22Rv1 (cell line): ENCODE measurements around the gene BICRAL.

Experiments
- ZFX ChIP-seq: fragments of 450-650 bp; IDR thresholded peaks from 2 replicates; pipeline ENCODE4 v1.6.1; 2017; ENCODE audit warnings: antibody characterized with exemption, borderline replicate concordance
- TF ChIP-seq, protein P1 (sequence below): fragments of 450-650 bp; IDR thresholded peaks from 2 replicates; pipeline ENCODE4 v1.5.1; 2017; ENCODE audit warnings: mild to moderate bottlenecking

DNA sequence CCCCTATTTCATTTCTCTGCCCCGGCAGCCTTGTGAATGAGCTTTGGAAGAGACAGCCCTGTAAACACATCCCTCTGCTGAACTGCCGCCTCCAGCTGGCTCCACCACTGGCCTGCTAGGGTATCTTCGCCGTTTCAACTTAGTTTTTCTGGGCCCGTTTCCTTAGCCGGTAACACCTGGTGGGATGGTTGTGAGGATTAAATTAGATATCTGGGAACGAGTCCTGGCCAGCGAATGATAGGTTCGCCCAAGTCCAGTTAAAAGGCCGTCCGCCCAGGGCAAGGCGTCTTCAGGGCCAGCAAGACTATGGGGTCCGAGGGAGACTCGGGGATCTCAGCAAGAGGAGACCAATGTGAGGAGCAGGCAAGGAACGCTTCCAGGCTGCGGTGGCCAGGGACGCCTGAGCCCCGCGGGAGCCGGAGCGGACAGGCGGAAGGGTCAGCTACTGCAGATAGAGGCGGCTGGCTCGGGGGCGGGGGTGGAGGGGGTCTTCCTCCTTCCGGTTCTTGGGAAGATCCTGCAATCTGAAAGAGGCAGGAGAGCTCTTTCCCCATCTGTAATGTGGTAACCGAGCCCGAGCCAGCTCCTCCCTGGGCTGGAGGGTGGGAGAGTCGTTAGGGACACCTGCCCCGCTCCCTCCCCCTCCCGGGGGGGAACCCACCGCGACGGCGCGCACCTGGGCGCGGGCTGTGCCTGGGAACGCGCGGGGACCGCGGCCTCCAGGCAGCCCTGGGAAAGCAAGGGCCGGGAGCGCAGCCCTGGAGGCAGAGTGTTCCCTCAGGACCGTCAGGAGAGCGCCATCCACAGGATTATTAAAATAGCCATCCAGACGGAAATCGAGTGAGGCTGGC is 129.5 kb downstream of the BICRAL start:
- TF ChIP-seq, protein P1, sequence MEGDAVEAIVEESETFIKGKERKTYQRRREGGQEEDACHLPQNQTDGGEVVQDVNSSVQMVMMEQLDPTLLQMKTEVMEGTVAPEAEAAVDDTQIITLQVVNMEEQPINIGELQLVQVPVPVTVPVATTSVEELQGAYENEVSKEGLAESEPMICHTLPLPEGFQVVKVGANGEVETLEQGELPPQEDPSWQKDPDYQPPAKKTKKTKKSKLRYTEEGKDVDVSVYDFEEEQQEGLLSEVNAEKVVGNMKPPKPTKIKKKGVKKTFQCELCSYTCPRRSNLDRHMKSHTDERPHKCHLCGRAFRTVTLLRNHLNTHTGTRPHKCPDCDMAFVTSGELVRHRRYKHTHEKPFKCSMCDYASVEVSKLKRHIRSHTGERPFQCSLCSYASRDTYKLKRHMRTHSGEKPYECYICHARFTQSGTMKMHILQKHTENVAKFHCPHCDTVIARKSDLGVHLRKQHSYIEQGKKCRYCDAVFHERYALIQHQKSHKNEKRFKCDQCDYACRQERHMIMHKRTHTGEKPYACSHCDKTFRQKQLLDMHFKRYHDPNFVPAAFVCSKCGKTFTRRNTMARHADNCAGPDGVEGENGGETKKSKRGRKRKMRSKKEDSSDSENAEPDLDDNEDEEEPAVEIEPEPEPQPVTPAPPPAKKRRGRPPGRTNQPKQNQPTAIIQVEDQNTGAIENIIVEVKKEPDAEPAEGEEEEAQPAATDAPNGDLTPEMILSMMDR, result 0 out of 2 replicates have a peak, but pooled peaks have one; percentile 11
- no peak for TF ChIP-seq ZFX
